Melanocyte of skin (primary cell): Measurements from ENCODE around the gene MFN1. TPM values are rescaled to one million over a fixed set of nuclear protein-coding genes. Genes with fewer than 3 reads are reported as not detected.

ENCODE experiments used
- total RNA-seq, 2 donors: library from RNA; depleted of rRNA; stranded (reverse); fragments of >200 nt; gene quantifications; 2 replicates each; pipeline ENCODE4 v1.2.3, GENCODE V29; 2012

MFN1 gene
- total RNA-seq = 10 to 100 TPM; 34.4 to 36.6 TPM

GRCh38 chr3:179347345-179348194, at the start of gene MFN1:
TSS of gene MFN1 (plus strand) at chr3:179347709. CDS start at chr3:179348852, 1,143 bp downstream.

GRCh38 chr3:179322286-179323196, 25.0 kb upstream of the MFN1 start, which contains the start of gene ZNF639:
TSS of gene ZNF639 (plus strand) at chr3:179323031. CDS start at chr3:179328294, 5,263 bp downstream.

Other genes starting within 250 kb of the MFN1 start
- gene PIK3CA, start 199.4 kb upstream of the MFN1 start, total RNA-seq = 10 to 100 TPM; 14.1 to 18.3 TPM
- gene KCNMB3, start 96.6 kb upstream of the MFN1 start, total RNA-seq = 1 to 10 TPM; 1.3 to 1.4 TPM
- 10 to 100 TPM; 27.2 to 36.6 TPM for gene ZNF639, start 24.7 kb upstream of the MFN1 start, total RNA-seq
- gene GNB4, start 103.8 kb downstream of the MFN1 start, total RNA-seq = 100 to 1,000 TPM in 1 of 2 donors, 10 to 100 TPM in 1; 90.5 to 114 TPM
- gene ACTL6A, start 215.2 kb downstream of the MFN1 start, total RNA-seq = 10 to 100 TPM; 31.3 to 66.6 TPM